Measurements from ENCODE around the gene ADAT2.
A peak's percentile ranks its signal among the peaks of the same experiment; 100 is the strongest.

Gene ADAT2

GRCh38 chr6:143399176-143399575 lies 51.3 kb downstream of the ADAT2 start:
- no peak for DNase-seq (ENCODE audit: extremely low read depth in 1 of 2, low read depth in 1 of 2)

GRCh38 chr6:143397227-143398222 lies 53.0 kb downstream of the ADAT2 start:
- peak in 1 of 2 donors; percentile 2 for DNase-seq (ENCODE audit: extremely low read depth in 1 of 2, low read depth in 1 of 2)

- DNase-seq (ENCODE audit: extremely low read depth in 1 of 2, low read depth in 1 of 2) = no peak
Observed at GRCh38 chr6:143396497-143397226, 53.8 kb downstream of the ADAT2 start.

- no peak for DNase-seq (ENCODE audit: extremely low read depth in 1 of 2, low read depth in 1 of 2)
Observed at GRCh38 chr6:143395699-143396098, 54.8 kb downstream of the ADAT2 start.

GRCh38 chr6:143394389-143394788 lies 56.1 kb downstream of the ADAT2 start:
- no peak for DNase-seq (ENCODE audit: extremely low read depth in 1 of 2, low read depth in 1 of 2)

- no peak for DNase-seq (ENCODE audit: extremely low read depth in 1 of 2, low read depth in 1 of 2)
Observed at GRCh38 chr6:143390278-143390677, 60.2 kb downstream of the ADAT2 start.

- no peak for DNase-seq (ENCODE audit: extremely low read depth in 1 of 2, low read depth in 1 of 2)
Observed at GRCh38 chr6:143385636-143386035, 64.9 kb downstream of the ADAT2 start.

GRCh38 chr6:143376861-143377260 lies 73.6 kb downstream of the ADAT2 start:
- no peak for DNase-seq (ENCODE audit: extremely low read depth in 1 of 2, low read depth in 1 of 2)

GRCh38 chr6:143376375-143376774 lies 74.1 kb downstream of the ADAT2 start:
- no peak for DNase-seq (ENCODE audit: extremely low read depth in 1 of 2, low read depth in 1 of 2)

GRCh38 chr6:143375022-143375585 lies 75.4 kb downstream of the ADAT2 start:
- DNase-seq (ENCODE audit: extremely low read depth in 1 of 2, low read depth in 1 of 2) = no peak

- no peak for DNase-seq (ENCODE audit: extremely low read depth in 1 of 2, low read depth in 1 of 2)
Observed at GRCh38 chr6:143374014-143374413, 76.5 kb downstream of the ADAT2 start.
